NCI-H345 treated with DMSO at 0.1 percent for 48 hours (cell line): Measurements from ENCODE around the gene JTB.

Experiments used
- DNase-seq: peaks from one replicate; lab custom pipeline; 2025; ENCODE audit not compliant: unreplicated experiment; lab: John Stamatoyannopoulos, UW

The JTB gene

GRCh38 chr1:153933955-153934354, 43.5 kb downstream of the JTB start:
- no peak for DNase-seq

GRCh38 chr1:153933430-153933829, 44.0 kb downstream of the JTB start:
- no peak for DNase-seq

DNA sequence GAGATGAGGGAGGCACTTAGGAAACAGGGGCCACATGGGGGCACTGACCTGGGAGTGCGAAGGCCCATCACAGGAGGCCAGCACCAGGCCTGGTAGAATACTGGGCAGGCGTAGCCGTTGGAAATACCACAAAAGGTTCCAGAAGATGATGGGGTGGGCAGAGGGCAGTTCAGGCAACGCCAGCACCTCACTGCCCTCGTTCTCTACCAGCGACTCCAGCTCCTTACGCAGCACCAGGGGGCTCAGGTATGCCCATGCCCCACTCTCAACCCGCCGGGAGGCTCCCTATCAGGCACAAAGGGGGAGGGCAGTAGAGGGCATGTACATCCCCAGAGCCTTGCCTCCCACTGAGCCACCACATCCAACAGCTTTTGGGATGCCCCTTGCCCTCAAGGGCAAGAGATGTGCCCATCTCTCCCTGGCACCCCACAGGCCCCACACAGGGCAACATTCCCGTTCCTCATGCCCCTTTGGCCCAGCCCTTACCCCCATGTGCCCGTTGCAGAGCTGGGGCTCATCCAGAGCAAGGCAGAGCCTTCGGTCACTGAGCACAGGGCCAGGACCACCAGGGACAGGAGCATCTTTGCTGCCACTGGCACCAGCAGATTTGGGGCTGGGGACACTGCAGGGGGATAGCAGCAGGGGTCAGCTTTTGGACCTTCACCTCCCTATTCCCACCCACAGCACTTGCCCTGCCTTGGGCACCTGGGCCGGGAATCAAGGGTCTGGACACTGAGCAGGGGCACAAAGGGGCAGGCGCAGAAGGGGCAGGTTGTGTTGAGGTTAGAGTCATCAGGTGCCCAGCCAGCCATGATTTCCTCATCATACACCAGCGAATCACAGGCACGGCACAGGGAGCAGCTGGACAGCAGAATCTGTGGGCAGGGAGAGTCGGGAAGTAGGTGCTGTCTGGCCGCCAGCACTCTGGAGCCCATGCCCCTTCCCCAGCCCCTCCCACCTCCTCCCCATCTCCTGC, 45.0 kb downstream of the JTB start:
- no peak for DNase-seq

- no peak for DNase-seq
Measured at GRCh38 chr1:153929981-153930948, 47.2 kb downstream of the JTB start.

DNA sequence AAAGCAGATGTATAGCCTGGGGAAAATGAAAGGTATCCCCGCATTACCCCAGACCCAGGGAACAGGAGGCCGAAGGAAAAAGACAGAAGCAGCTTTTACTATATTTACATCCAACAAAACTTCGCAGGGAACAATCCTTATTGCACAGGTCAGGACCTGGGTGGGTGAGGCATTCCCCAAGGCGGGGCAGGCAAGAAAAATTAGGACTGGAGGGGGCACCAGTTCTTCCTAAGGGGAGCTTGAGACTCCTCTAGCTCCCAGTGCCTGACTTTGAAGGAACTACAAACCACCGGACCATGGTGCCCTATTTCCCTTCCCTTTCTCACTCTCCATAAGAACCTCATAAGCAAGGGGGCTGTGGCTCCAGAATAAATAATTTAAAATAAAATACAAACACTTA, 48.0 kb downstream of the JTB start:
- no peak for DNase-seq

DNA sequence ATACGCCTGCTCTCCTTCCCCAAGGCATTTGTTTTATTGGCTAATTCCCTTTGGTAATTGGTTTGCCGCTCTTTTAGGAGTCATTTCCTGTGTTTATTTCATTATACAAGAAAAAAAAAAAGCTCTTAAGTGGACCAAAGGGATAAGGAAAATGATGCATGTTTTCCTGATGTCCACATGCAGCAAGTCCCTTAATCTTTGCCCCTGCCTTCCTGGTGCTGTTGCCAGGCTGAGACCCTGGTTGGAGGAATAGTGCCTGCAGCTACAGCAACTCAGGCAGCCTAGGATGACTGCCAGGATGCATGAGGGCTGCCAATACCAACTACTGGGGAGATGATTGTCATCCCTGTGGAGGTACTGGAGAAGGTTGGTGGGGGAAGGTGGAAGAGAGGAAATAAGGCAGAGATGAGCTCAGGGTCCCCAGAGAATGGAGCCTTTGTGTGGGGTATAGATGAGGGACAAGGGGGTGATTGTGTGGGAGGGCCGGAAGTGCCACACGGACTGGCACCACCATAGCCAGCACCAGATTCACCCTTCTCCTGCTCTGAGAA, 48.6 kb downstream of the JTB start:
- DNase-seq = no peak

GRCh38 chr1:153928245-153928644, 49.2 kb downstream of the JTB start:
- no peak for DNase-seq

DNA sequence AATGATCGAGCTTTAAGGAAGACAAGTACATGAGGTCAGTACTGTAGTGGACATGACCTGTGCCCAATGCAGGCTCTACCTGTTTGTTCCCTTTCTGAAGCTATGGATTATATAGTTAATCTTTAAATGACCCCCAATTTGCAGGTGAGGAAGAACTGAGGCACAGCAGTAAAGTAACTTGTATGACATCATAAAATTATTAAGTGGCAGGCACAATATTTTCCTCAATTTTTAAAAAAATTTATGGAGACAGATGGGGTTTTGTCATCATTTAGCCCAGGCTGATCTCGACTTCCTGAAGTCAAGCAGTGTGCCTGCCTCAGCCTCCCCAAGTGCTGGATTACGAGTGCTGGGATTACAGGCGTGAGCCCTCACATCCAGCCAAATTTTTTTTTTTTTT, 51.1 kb downstream of the JTB start:
- DNase-seq = no peak
